Caco-2 (cell line): ENCODE measurements around the gene SOX1. TPM values are rescaled to one million over a fixed set of nuclear protein-coding genes. Genes with fewer than 3 reads are reported as not detected.

Experiments
- BruUV-seq: library from RNA; stranded (reverse); fragments of 400-500 nt; replicated peaks from 2 replicates; lab custom pipeline; 2021; lab: Mats Ljungman, UMichigan
- CTCF ChIA-PET: fragments of 300-600 bp; sonication (Branson Sonifier 250); formaldehyde crosslinking; loops from one replicate; lab custom pipeline; 2022; ENCODE audit warnings: antibody characterized with exemption; lab: Charles Lee
- POLR2A ChIA-PET: fragments of 300-600 bp; sonication (Branson Sonifier 250); formaldehyde crosslinking; loops from one replicate; lab custom pipeline; 2022; ENCODE audit warnings: antibody characterized with exemption; lab: Charles Lee
- DNase-seq, 2 experiments: peaks; one replicate each; pipeline versions ENCODE4 v3.0.0 to v3.0.0-alpha.2; 2020 to 2022
- H3K27me3 ChIP-seq: replicated peaks from 2 replicates; pipeline ENCODE4 v1.6.0; 2011; ENCODE audit warnings: low read length; ENCODE audit not compliant: control insufficient read depth, insufficient read depth
- H3K36me3 ChIP-seq: 2 replicates; pipeline ENCODE4 v1.5.1; 2011; ENCODE audit warnings: low read length; ENCODE audit not compliant: control insufficient read depth, insufficient read depth
- H3K4me1 ChIP-seq: fragments of 250-450 bp; sonication (Bioruptor Pico); 2 replicates; pipeline ENCODE4 v1.5.1; 2020; ENCODE audit warnings: mild to moderate bottlenecking
- H3K4me3 ChIP-seq: 2 replicates; pipeline ENCODE4 v1.5.1; 2011; ENCODE audit warnings: low read depth, mild to moderate bottlenecking, control low read depth, low read length
- H3K9me3 ChIP-seq: fragments of 250-450 bp; sonication (Bioruptor Pico); 2 replicates; pipeline ENCODE4 v1.5.1; 2020; ENCODE audit warnings: mild to moderate bottlenecking, moderate library complexity
- H3K27ac Mint-ChIP-seq: one replicate; pipeline ENCODE4 v1.8.0; 2022; ENCODE audit warnings: mixed read lengths; ENCODE audit not compliant: unreplicated experiment
- H3K27me3 Mint-ChIP-seq: one replicate; pipeline ENCODE4 v1.8.0; 2022; ENCODE audit warnings: mixed read lengths; ENCODE audit not compliant: insufficient read depth, unreplicated experiment
- H3K36me3 Mint-ChIP-seq: one replicate; pipeline ENCODE4 v1.8.0; 2022; ENCODE audit warnings: mild to moderate bottlenecking, mixed read lengths; ENCODE audit not compliant: insufficient read depth, unreplicated experiment
- H3K4me1 Mint-ChIP-seq: one replicate; pipeline ENCODE4 v1.8.0; 2022; ENCODE audit warnings: low read depth, mixed read lengths; ENCODE audit not compliant: unreplicated experiment
- H3K4me3 Mint-ChIP-seq: one replicate; pipeline ENCODE4 v1.8.0; 2022; ENCODE audit warnings: mild to moderate bottlenecking, moderate library complexity, mixed read lengths; ENCODE audit not compliant: unreplicated experiment
- H3K9me3 Mint-ChIP-seq: one replicate; pipeline ENCODE4 v1.8.0; 2022; ENCODE audit warnings: mixed read lengths; ENCODE audit not compliant: unreplicated experiment
- intact Hi-C: fragments of 100-400 bp; cut with micrococcal nuclease; formaldehyde crosslinking; loops from one replicate; pipeline ENCODE4 v1.10.0; 2022; ENCODE audit not compliant: unreplicated experiment
- total RNA-seq: library from RNA; stranded (reverse); gene quantifications from 2 replicates; pipeline ENCODE4 v1.2.3, GENCODE V29; 2022
- TF ChIP-seq, protein P1 (sequence below), 2 experiments: fragments of 200-600 bp in 1 of 2; IDR thresholded peaks; 1 replicate in 1 of 2; 2 replicates in 1 of 2; pipeline versions ENCODE4 v1.5.1 to v1.8.0; 2011 to 2022; ENCODE audit warnings: antibody characterized with exemption in 1 of 2, control low read depth in 1 of 2, inconsistent platforms in 1 of 2, low read depth in 1 of 2, low read length in 1 of 2, mild to moderate bottlenecking in 1 of 2, moderate library complexity in 1 of 2; ENCODE audit not compliant: insufficient read depth in 1 of 2, severe bottlenecking in 1 of 2, unreplicated experiment in 1 of 2

Gene SOX1
- total RNA-seq, 1 experiment from 2014 or later, result 1.7 TPM

DNA sequence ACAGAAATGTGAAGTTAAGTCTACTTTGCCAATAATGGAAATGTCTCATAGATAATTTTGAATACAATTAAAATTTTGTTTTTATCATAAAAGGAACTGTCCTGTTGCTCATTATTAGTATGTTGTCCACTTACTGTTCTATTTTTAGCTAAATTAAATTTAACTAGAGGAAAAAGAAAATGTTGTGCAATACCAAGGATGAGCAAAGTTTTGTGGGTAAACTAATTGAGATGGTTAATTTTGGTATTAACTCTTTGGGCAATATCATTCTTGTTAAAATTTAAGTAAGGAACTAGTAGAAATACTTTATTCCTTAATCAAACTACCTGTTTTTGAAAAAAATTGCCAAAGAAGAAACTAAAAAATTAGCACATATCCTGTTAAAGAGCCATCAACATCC, 43.5 kb downstream of the SOX1 start:
- no peak overlapping the region for H3K4me3 ChIP-seq
- H3K9me3 ChIP-seq, result no peaks in the 10 kb centered on the region
- ChIA-PET POLR2A (no interaction called here), CTCF (no interaction called here)
- Mint-ChIP-seq H3K4me1 (peaks cover 8% of the 10 kb centered on the region), H3K27me3 (peaks cover 29% of the 10 kb centered on the region), H3K4me3 (no peak overlapping the region), H3K27ac (no peak overlapping the region), H3K36me3 (no peaks in the 10 kb centered on the region), H3K9me3 (no peaks in the 10 kb centered on the region)
- peaks cover 6% of the 10 kb centered on the region; the same call in 1 of the 2 replicates for H3K4me1 ChIP-seq
- no TSS peak for BruUV-seq
- TF ChIP-seq, protein P1, sequence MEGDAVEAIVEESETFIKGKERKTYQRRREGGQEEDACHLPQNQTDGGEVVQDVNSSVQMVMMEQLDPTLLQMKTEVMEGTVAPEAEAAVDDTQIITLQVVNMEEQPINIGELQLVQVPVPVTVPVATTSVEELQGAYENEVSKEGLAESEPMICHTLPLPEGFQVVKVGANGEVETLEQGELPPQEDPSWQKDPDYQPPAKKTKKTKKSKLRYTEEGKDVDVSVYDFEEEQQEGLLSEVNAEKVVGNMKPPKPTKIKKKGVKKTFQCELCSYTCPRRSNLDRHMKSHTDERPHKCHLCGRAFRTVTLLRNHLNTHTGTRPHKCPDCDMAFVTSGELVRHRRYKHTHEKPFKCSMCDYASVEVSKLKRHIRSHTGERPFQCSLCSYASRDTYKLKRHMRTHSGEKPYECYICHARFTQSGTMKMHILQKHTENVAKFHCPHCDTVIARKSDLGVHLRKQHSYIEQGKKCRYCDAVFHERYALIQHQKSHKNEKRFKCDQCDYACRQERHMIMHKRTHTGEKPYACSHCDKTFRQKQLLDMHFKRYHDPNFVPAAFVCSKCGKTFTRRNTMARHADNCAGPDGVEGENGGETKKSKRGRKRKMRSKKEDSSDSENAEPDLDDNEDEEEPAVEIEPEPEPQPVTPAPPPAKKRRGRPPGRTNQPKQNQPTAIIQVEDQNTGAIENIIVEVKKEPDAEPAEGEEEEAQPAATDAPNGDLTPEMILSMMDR (IDR thresholded peaks at IDR 0.05; ENCODE audit: insufficient read depth in 1 of 2, low read depth in 1 of 2, low read length in 1 of 2, severe bottlenecking in 1 of 2, unreplicated experiment in 1 of 2), result no peak
- no peak for DNase-seq
- intact Hi-C loops, result no loop called here
- H3K36me3 ChIP-seq, result no peaks in the 10 kb centered on the region
- peaks cover 4% of the 10 kb centered on the region for H3K27me3 ChIP-seq

DNA sequence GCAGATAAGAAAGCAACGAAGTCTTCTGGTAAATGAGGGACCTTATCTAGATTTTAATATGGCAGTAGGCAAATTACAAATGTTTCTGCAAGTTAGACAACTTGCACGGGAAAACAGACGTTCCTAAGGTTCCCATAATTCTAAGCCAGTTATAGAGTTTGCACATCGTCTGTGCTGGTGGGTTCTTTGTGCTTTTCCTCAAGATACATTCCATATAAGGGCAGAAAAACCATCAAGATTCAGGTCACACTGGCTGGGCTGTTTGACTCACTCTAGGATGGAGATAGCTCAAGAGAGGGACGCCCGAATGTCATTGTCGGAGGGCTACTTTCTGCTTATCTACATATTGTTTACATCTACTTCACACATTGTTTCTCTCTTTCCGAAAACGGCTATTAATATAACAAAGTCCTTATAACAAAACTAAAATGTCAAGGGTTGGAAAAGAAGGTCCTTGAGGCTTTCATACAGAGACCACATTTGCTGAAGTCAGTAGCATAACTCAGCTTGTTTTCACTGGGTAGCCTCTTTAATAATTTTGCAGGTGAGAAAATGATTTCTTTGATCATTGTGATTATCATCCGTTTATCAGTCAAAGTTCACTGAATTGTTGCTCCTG, 44.4 kb downstream of the SOX1 start:
- H3K4me1 Mint-ChIP-seq, result peaks cover 8% of the 10 kb centered on the region
- H3K27ac Mint-ChIP-seq, result no peak overlapping the region
- TF ChIP-seq, protein P1 (IDR thresholded peaks at IDR 0.05; ENCODE audit: insufficient read depth in 1 of 2, low read depth in 1 of 2, low read length in 1 of 2, severe bottlenecking in 1 of 2, unreplicated experiment in 1 of 2), result no peak
- peaks cover 6% of the 10 kb centered on the region; the same call in 1 of the 2 replicates for H3K4me1 ChIP-seq
- intact Hi-C loops, result no loop called here
- peaks cover 33% of the 10 kb centered on the region for H3K27me3 Mint-ChIP-seq
- ChIA-PET POLR2A (no interaction called here), CTCF (no interaction called here)
- no peaks in the 10 kb centered on the region for H3K36me3 Mint-ChIP-seq
- H3K9me3 ChIP-seq, result no peaks in the 10 kb centered on the region
- no peak for DNase-seq
- H3K9me3 Mint-ChIP-seq, result no peaks in the 10 kb centered on the region
- H3K36me3 ChIP-seq, result no peaks in the 10 kb centered on the region
- H3K27me3 ChIP-seq, result peaks cover 4% of the 10 kb centered on the region
- no peak overlapping the region for H3K4me3 ChIP-seq
- no TSS peak for BruUV-seq
- no peak overlapping the region for H3K4me3 Mint-ChIP-seq

DNA sequence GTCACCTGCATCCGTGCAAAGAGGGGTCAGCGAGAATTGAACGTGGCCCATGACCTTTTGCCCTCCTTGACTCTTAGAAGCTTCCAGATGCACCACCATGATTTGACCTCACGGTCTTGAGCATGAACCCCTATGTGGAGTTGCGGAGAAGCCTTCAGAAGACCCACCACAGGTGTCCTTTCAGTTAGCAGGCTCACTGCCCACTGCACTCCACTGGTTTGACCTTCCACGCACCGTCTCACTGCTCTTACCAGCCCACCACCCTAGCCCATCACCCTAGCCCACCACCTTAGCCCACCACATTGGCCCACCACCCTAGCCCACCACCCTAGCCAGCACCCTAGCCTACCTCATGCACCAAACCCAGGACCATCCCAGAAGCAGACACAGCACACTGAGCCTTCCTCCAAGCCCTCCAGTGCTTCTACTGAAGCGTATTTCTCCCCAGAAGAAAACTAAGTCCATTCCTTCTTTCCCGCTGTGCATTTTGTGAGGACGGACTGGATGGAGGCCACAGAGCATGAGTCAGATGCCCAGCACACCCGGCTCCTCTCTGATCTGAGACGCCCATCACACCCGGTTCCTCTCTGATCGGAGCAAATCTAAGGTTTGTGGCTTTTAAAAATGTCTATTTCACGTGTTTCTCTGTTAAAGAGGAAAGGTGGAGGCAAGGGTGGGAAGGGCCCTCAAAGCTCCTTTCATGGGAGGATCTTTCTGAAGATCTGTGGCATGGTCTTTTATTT, 45.8 kb downstream of the SOX1 start:
- H3K36me3 ChIP-seq, result no peaks in the 10 kb centered on the region
- Mint-ChIP-seq H3K4me1 (peaks cover 8% of the 10 kb centered on the region), H3K36me3 (no peaks in the 10 kb centered on the region), H3K27ac (no peak overlapping the region), H3K27me3 (peaks cover 37% of the 10 kb centered on the region), H3K4me3 (no peak overlapping the region), H3K9me3 (no peaks in the 10 kb centered on the region)
- intact Hi-C loops, result no loop called here
- H3K9me3 ChIP-seq, result no peaks in the 10 kb centered on the region
- H3K4me1 ChIP-seq, result peaks cover 6% of the 10 kb centered on the region; the same call in 1 of the 2 replicates
- TF ChIP-seq, protein P1 (IDR thresholded peaks at IDR 0.05; ENCODE audit: insufficient read depth in 1 of 2, low read depth in 1 of 2, low read length in 1 of 2, severe bottlenecking in 1 of 2, unreplicated experiment in 1 of 2), result no peak
- H3K4me3 ChIP-seq, result no peak overlapping the region
- POLR2A ChIA-PET, result no interaction called here
- BruUV-seq, result no TSS peak
- peaks cover 4% of the 10 kb centered on the region for H3K27me3 ChIP-seq
- CTCF ChIA-PET, result no interaction called here
- no peak for DNase-seq
